GM23338 (cell line): ENCODE data around the gene ZNF385B. TPM values are rescaled to one million over a fixed set of nuclear protein-coding genes. Genes with fewer than 3 reads are reported as not detected.

ENCODE experiments used
- ATAC-seq: fragments of 200-7000 bp; cut with Tn5 transposase; 3 replicates; pipeline ENCODE4 v1.9.1; 2020
- DNase-seq: peaks from one replicate; pipeline ENCODE4 v3.0.0-alpha.2; 2015; ENCODE audit warnings: low spot score
- H2AFZ ChIP-seq: fragments of 200-600 bp; sonication (generic); 2 replicates; pipeline ENCODE4 v1.8.0; 2016; ENCODE audit warnings: antibody characterized with exemption, mild to moderate bottlenecking, moderate library complexity
- H3F3A ChIP-seq: fragments of 200-600 bp; sonication (generic); replicated peaks from 2 replicates; pipeline ENCODE4 v1.8.0; 2017; ENCODE audit warnings: antibody characterized with exemption, mixed run types, low read depth
- H3K27ac ChIP-seq: fragments of 200-600 bp; sonication (generic); 2 replicates; pipeline ENCODE4 v1.6.1; 2016; ENCODE audit warnings: low read depth
- H3K27me3 ChIP-seq: fragments of 200-600 bp; sonication (generic); 2 replicates; pipeline ENCODE4 v1.8.0; 2016; ENCODE audit warnings: mild to moderate bottlenecking, mixed run types, moderate library complexity; ENCODE audit not compliant: insufficient read depth
- H3K36me3 ChIP-seq: fragments of 200-600 bp; sonication (generic); 2 replicates; pipeline ENCODE4 v1.8.0; 2016; ENCODE audit warnings: mild to moderate bottlenecking; ENCODE audit not compliant: insufficient read depth
- H3K4me1 ChIP-seq: fragments of 200-600 bp; sonication (generic); 2 replicates; pipeline ENCODE4 v1.8.0; 2016; ENCODE audit warnings: mild to moderate bottlenecking, moderate library complexity; ENCODE audit not compliant: insufficient read depth
- H3K4me2 ChIP-seq: fragments of 200-600 bp; sonication (generic); 2 replicates; pipeline ENCODE4 v1.7.1; 2017; ENCODE audit warnings: mixed run types
- H3K4me3 ChIP-seq: fragments of 200-600 bp; sonication (generic); 2 replicates; pipeline ENCODE4 v1.6.1; 2016; ENCODE audit warnings: mixed run types
- H3K79me2 ChIP-seq: fragments of 200-600 bp; sonication (generic); replicated peaks from 2 replicates; pipeline ENCODE4 v1.8.0; 2017; ENCODE audit warnings: mild to moderate bottlenecking; ENCODE audit not compliant: insufficient read depth
- H3K9me2 ChIP-seq: fragments of 200-600 bp; sonication (generic); 2 replicates; pipeline ENCODE4 v1.8.0; 2017; ENCODE audit not compliant: insufficient read depth
- H4K20me1 ChIP-seq: fragments of 200-600 bp; sonication (generic); replicated peaks from 2 replicates; pipeline ENCODE4 v1.8.0; 2017; ENCODE audit warnings: mild to moderate bottlenecking; ENCODE audit not compliant: insufficient read depth
- H3K27ac Mint-ChIP-seq: 2 replicates; pipeline ENCODE4 v1.8.0; 2020; ENCODE audit warnings: inconsistent platforms, mild to moderate bottlenecking, moderate library complexity, mixed read lengths
- H3K27me3 Mint-ChIP-seq: 3 replicates; pipeline ENCODE4 v1.8.0; 2022; ENCODE audit warnings: low read depth, mild to moderate bottlenecking, moderate library complexity, mixed read lengths, inconsistent platforms; ENCODE audit not compliant: insufficient read depth, poor library complexity
- H3K36me3 Mint-ChIP-seq: 3 replicates; pipeline ENCODE4 v1.8.0; 2021; ENCODE audit warnings: low read depth, mild to moderate bottlenecking, inconsistent platforms, moderate library complexity, mixed read lengths
- H3K4me1 Mint-ChIP-seq: 3 replicates; pipeline ENCODE4 v1.8.0; 2020; ENCODE audit warnings: mild to moderate bottlenecking, inconsistent platforms, mixed read lengths
- H3K4me3 Mint-ChIP-seq: 3 replicates; pipeline ENCODE4 v1.8.0; 2021; ENCODE audit warnings: moderate library complexity, mild to moderate bottlenecking, inconsistent platforms, mixed read lengths
- H3K9me3 Mint-ChIP-seq: 3 replicates; pipeline ENCODE4 v1.8.0; 2020; ENCODE audit warnings: moderate library complexity, mild to moderate bottlenecking, inconsistent platforms, mixed read lengths
- CREB1 ChIP-seq: fragments of 250-450 bp; sonication (Bioruptor Pico); IDR thresholded peaks from 2 replicates; pipeline ENCODE4 v1.5.0; 2020; ENCODE audit warnings: low read depth, mild to moderate bottlenecking, moderate library complexity
- EZH2 ChIP-seq: fragments of 200-600 bp; sonication (generic); IDR thresholded peaks from one replicate; pipeline ENCODE4 v1.8.0; 2017; ENCODE audit warnings: antibody characterized with exemption, mild to moderate bottlenecking, low read depth; ENCODE audit not compliant: unreplicated experiment
- EZH2phosphoT487 ChIP-seq: fragments of 200-600 bp; sonication (generic); IDR thresholded peaks from one replicate; pipeline ENCODE4 v1.8.1; 2018; ENCODE audit warnings: antibody characterized with exemption; ENCODE audit not compliant: unreplicated experiment
- JUNB ChIP-seq: IDR thresholded peaks from one replicate; pipeline ENCODE4 v1.6.1; 2016; ENCODE audit warnings: antibody characterized with exemption; ENCODE audit not compliant: unreplicated experiment
- NANOG ChIP-seq: IDR thresholded peaks from 2 replicates; pipeline ENCODE4 v1.6.1; 2016; ENCODE audit warnings: antibody characterized with exemption, borderline replicate concordance
- POLR2AphosphoS5 ChIP-seq: IDR thresholded peaks from 2 replicates; pipeline ENCODE4 v1.6.1; 2016; ENCODE audit warnings: antibody characterized with exemption, low read depth
- STAT1 ChIP-seq: IDR thresholded peaks from one replicate; pipeline ENCODE4 v1.6.1; 2016; ENCODE audit warnings: antibody characterized with exemption; ENCODE audit not compliant: unreplicated experiment
- polyA plus RNA-seq: library from polyadenylated mRNA; unstranded; fragments of >200 nt; fragmentation: Nextera tagmentation; extraction: Ambion mirVana; gene quantifications from 2 replicates; pipeline ENCODE4 v1.2.1, GENCODE V29; 2016
- total RNA-seq: library from RNA; depleted of rRNA; stranded (reverse); fragments of >200 nt; shearing (Covaris generic); gene quantifications from 2 replicates; pipeline ENCODE4 v1.2.3, GENCODE V29; 2014
- TF ChIP-seq, protein P1 (sequence below), 2 experiments: fragments of 200-600 bp in 1 of 2; sonication (generic) in 1 of 2; conservative IDR thresholded peaks; 2 replicates each; pipeline versions ENCODE4 v1.5.1 to v1.6.1; 2016 to 2017; ENCODE audit warnings: antibody characterized with exemption in 2 of 2, low read depth in 2 of 2, mild to moderate bottlenecking in 2 of 2, moderate library complexity in 1 of 2
- TF ChIP-seq, protein P2 (sequence below): IDR thresholded peaks from one replicate; pipeline ENCODE4 v1.6.1; 2018; ENCODE audit warnings: antibody characterized with exemption; ENCODE audit not compliant: unreplicated experiment
- TF ChIP-seq, protein P3 (sequence below): IDR thresholded peaks from 2 replicates; pipeline ENCODE4 v1.6.1; 2016; ENCODE audit warnings: antibody characterized with exemption

The ZNF385B gene
- total and polyA plus RNA-seq, 2 experiments from 2014 or later: 1.5 to 4.6 TPM

- Mint-ChIP-seq H3K9me3 (0 out of 3 replicates have a peak, but pooled peaks cover 6% of the 10 kb centered on the region), H3K27me3 (peaks cover 3% of the 10 kb centered on the region)
Observed at GRCh38 chr2:179446476-179447141, 414.8 kb downstream of the ZNF385B start.

GRCh38 chr2:179444056-179444455, 417.4 kb downstream of the ZNF385B start:
- peaks cover 50% of the 10 kb centered on the region for H3K4me1 Mint-ChIP-seq
- no peaks in the 10 kb centered on the region for H4K20me1 ChIP-seq
- no peak overlapping the region for H3K4me3 Mint-ChIP-seq
- H3K27me3 ChIP-seq: no peaks in the 10 kb centered on the region
- no peaks in the 10 kb centered on the region for H3K79me2 ChIP-seq
- H3K9me2 ChIP-seq: no peaks in the 10 kb centered on the region
- H3K27ac ChIP-seq: peak overlapping the region; percentile 82
- peak overlapping the region; percentile 2; the same call in 1 of the 2 replicates for H2AFZ ChIP-seq
- H3K36me3 Mint-ChIP-seq: no peaks in the 10 kb centered on the region
- H3F3A ChIP-seq: no peaks in the 10 kb centered on the region
- peaks cover 3% of the 10 kb centered on the region for H3K27me3 Mint-ChIP-seq
- no peak; the same call in 2 of the 3 replicates for ATAC-seq
- no peak for DNase-seq
- H3K4me2 ChIP-seq: peak overlapping the region; percentile 59
- no peak overlapping the region for H3K4me3 ChIP-seq
- no peak overlapping the region for H3K27ac Mint-ChIP-seq
- peaks cover 58% of the 10 kb centered on the region for H3K4me1 ChIP-seq
- 0 out of 3 replicates have a peak, but pooled peaks cover 2% of the 10 kb centered on the region for H3K9me3 Mint-ChIP-seq
- H3K36me3 ChIP-seq: no peaks in the 10 kb centered on the region
- TF ChIP-seq, protein P1, sequence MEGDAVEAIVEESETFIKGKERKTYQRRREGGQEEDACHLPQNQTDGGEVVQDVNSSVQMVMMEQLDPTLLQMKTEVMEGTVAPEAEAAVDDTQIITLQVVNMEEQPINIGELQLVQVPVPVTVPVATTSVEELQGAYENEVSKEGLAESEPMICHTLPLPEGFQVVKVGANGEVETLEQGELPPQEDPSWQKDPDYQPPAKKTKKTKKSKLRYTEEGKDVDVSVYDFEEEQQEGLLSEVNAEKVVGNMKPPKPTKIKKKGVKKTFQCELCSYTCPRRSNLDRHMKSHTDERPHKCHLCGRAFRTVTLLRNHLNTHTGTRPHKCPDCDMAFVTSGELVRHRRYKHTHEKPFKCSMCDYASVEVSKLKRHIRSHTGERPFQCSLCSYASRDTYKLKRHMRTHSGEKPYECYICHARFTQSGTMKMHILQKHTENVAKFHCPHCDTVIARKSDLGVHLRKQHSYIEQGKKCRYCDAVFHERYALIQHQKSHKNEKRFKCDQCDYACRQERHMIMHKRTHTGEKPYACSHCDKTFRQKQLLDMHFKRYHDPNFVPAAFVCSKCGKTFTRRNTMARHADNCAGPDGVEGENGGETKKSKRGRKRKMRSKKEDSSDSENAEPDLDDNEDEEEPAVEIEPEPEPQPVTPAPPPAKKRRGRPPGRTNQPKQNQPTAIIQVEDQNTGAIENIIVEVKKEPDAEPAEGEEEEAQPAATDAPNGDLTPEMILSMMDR (conservative IDR thresholded peaks at IDR 0.05; ENCODE audit: low read depth in 2 of 2): no peak
- TF ChIP-seq POLR2AphosphoS5 (no peak), JUNB (no peak), CREB1 (CRISPR knock-in tag) (no peak), EZH2phosphoT487 (no peak), STAT1 (no peak), NANOG (no peak)
- TF ChIP-seq, protein P2, sequence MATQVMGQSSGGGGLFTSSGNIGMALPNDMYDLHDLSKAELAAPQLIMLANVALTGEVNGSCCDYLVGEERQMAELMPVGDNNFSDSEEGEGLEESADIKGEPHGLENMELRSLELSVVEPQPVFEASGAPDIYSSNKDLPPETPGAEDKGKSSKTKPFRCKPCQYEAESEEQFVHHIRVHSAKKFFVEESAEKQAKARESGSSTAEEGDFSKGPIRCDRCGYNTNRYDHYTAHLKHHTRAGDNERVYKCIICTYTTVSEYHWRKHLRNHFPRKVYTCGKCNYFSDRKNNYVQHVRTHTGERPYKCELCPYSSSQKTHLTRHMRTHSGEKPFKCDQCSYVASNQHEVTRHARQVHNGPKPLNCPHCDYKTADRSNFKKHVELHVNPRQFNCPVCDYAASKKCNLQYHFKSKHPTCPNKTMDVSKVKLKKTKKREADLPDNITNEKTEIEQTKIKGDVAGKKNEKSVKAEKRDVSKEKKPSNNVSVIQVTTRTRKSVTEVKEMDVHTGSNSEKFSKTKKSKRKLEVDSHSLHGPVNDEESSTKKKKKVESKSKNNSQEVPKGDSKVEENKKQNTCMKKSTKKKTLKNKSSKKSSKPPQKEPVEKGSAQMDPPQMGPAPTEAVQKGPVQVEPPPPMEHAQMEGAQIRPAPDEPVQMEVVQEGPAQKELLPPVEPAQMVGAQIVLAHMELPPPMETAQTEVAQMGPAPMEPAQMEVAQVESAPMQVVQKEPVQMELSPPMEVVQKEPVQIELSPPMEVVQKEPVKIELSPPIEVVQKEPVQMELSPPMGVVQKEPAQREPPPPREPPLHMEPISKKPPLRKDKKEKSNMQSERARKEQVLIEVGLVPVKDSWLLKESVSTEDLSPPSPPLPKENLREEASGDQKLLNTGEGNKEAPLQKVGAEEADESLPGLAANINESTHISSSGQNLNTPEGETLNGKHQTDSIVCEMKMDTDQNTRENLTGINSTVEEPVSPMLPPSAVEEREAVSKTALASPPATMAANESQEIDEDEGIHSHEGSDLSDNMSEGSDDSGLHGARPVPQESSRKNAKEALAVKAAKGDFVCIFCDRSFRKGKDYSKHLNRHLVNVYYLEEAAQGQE: no peak
- TF ChIP-seq, protein P3, sequence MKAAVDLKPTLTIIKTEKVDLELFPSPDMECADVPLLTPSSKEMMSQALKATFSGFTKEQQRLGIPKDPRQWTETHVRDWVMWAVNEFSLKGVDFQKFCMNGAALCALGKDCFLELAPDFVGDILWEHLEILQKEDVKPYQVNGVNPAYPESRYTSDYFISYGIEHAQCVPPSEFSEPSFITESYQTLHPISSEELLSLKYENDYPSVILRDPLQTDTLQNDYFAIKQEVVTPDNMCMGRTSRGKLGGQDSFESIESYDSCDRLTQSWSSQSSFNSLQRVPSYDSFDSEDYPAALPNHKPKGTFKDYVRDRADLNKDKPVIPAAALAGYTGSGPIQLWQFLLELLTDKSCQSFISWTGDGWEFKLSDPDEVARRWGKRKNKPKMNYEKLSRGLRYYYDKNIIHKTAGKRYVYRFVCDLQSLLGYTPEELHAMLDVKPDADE: no peak

More at GRCh38 chr2:179446476-179447141, 414.8 kb downstream of the ZNF385B start:
- Histone ChIP-seq H3K27me3 (no peaks in the 10 kb centered on the region), H4K20me1 (no peaks in the 10 kb centered on the region), H2AFZ (peak overlapping the region; percentile 28; the same call in 1 of the 2 replicates), H3K9me2 (no peaks in the 10 kb centered on the region), H3K36me3 (no peaks in the 10 kb centered on the region), H3K79me2 (no peaks in the 10 kb centered on the region), H3K4me1 (peaks cover 50% of the 10 kb centered on the region), H3F3A (no peaks in the 10 kb centered on the region), H3K27ac (no peak overlapping the region), H3K4me2 (no peak overlapping the region), H3K4me3 (no peak overlapping the region)
- ATAC-seq: no peak
- H3K4me1 Mint-ChIP-seq: peaks cover 41% of the 10 kb centered on the region
- DNase-seq: no peak
- peak overlapping the region; percentile 80 for H3K27ac Mint-ChIP-seq
- no peaks in the 10 kb centered on the region for H3K36me3 Mint-ChIP-seq
- TF ChIP-seq, protein P1 (conservative IDR thresholded peaks at IDR 0.05; ENCODE audit: low read depth in 2 of 2): no peak
- no peak for TF ChIP-seq POLR2AphosphoS5
- no peak for TF ChIP-seq EZH2
- TF ChIP-seq CREB1 (CRISPR knock-in tag): no peak
- TF ChIP-seq, protein P3: no peak
- TF ChIP-seq EZH2phosphoT487: no peak
- no peak overlapping the region for H3K4me3 Mint-ChIP-seq
